Suprapubic skin (tissue), 4 donors: ENCODE results near the gene RUFY3.

Experiments
- CTCF ChIP-seq, 2 donors: fragments of 200-600 bp in 1 of 2; fragments of 450-650 bp in 1 of 2; sonication (generic) in 1 of 2; IDR thresholded peaks; one replicate each; pipeline ENCODE4 v1.5.1; 2016 to 2019; ENCODE audit warnings: antibody characterized with exemption in 2 of 2, mild to moderate bottlenecking in 1 of 2, moderate library complexity in 1 of 2
- POLR2A ChIP-seq, 2 donors: fragments of 450-650 bp; IDR thresholded peaks; one replicate each; pipeline ENCODE4 v1.6.1; 2017; ENCODE audit warnings: antibody characterized with exemption in 2 of 2, mild to moderate bottlenecking in 2 of 2, moderate library complexity in 2 of 2
- POLR2AphosphoS5 ChIP-seq, 3 donors: sonication (generic); formaldehyde crosslinking; IDR thresholded peaks; one replicate each; pipeline ENCODE4 v1.6.1; 2017; ENCODE audit warnings: antibody characterized with exemption in 3 of 3

GRCh38 chr4:70681704-70682103 is 40.1 kb upstream of the RUFY3 start:
- TF ChIP-seq POLR2A (IDR thresholded peaks at IDR 0.05) (no peak), POLR2AphosphoS5 (IDR thresholded peaks at IDR 0.05) (no peak), CTCF (IDR thresholded peaks at IDR 0.05) (no peak)
